Stimulated activated CD8-positive, alpha-beta memory T cell treated with anti-CD3 and anti-CD28 coated beads, Interleukin-12 subunit alpha, Interleukin-12 subunit beta, amount 100 ng/mL, for 24 hours (primary cell): ENCODE results near the gene SUSD6.
"Not testable (repeated sequence)": the region's sequence is repeated elsewhere in the genome, so short reads cannot be mapped to it uniquely, and the experiment has no call there.

Source experiments
- DNase-seq: peaks from one replicate; pipeline ENCODE4 v3.0.0-alpha.2; 2020; ENCODE audit errors: extremely low read depth

SUSD6 gene

DNA sequence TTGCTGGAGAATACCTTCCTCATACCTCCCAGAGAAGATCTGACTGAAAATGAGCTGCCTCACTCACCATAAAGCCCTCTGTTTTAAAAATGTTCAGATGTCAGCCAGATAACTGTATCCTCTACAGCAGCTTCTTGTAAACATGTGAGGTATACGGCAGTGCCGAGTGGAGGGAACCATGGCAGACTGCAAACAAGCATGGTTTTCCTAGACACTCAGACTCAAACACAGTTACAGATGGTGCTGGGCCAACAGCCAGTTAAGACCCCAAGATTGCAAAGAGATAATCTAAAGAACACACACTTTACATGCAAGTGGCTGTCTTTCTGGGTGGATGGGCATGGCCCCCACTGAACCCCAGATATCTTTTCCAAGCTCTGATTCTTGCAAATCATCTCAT is 20.1 kb upstream of the SUSD6 start:
- DNase-seq, result no peak

DNA sequence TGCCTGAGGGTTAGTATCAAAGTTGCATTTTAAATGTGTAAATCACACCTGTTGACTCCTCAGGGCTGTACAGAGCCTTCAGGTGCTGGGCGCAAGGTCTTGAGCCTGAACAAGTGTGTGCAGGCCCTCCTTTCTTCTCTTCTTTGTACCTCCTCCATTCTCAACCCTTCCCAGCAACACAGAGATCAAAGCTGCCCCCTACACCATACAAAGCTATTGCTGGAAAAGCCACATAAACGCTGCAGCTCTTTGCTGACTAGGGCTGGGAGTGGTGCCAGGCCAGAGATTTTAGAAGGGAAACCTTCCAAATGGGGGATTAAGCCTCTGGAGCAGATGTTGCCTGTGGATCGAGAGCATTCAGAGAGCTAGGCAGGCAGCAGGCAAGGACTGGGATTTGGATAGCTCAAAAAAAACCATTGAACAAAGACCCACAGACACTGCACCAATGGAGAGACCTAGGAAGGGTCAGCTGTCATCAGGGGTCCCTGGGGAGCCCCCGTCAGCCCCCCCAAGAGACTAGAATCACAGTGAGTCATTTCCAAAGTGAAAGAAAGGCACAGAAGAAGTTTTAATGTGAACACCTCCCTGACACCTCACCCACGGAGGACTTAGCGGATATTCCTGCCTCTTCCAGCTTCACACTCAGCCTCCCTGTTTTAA is 18.2 kb upstream of the SUSD6 start:
- no peak for DNase-seq

DNA sequence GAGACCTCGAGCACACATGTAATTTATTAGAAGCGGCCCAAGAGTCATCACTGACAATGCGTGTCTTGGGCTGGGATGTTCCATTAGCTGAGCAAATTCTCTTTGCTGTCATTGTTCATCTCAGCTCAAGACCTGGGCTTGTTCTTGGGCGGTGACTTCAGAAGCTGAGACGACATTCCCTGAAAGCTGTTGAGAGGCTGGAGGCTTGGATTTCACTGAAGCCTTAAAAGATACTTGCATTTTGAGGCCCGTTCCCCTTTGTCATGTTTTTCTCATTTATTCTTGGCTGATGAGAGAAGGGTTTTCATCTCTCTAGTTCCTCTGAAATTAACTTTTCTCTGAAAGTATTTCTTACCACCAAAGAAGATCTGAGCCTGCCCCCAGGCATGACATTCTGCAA is 16.6 kb upstream of the SUSD6 start:
- no peak for DNase-seq

DNA sequence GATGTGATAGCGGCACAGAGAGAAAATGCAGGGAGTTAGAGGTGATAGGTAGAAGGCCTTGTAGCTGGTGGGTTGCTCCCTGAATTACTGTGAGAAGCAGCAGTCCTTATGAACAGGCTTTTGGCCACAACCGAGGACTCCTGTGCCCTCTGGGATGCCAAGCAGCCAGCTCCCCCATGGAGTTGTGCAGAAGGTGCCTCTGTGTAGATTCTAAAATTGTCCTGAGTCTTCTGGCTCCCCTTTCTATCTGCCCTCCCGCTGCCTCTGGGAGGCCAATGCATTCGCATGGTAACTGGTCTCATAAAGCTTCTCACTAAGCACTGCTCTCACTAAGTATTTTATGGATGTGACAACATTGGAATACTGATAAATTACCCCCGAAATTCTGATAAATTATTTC is 16.1 kb upstream of the SUSD6 start:
- no peak for DNase-seq

DNA sequence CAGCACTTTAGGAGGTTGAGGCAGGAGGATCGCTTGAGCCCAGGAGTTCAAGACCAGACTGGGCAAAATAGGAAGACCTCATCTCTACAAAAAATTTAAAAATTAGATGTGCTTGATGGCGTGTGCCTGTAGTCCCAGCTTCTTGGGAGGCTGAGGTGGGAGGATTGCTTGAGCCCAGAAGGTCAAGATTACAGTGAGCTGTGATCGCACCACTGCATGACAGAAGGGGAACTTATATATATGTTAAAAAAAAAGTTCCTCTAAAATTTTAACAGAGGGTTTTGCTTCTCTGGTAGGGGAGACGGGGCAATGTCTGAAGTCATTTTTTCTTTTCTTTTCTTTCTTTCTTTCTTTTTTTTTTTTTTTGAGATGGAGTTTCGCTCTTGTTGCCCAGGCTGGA is 12.0 kb upstream of the SUSD6 start:
- DNase-seq, result not testable (repeated sequence)

DNA sequence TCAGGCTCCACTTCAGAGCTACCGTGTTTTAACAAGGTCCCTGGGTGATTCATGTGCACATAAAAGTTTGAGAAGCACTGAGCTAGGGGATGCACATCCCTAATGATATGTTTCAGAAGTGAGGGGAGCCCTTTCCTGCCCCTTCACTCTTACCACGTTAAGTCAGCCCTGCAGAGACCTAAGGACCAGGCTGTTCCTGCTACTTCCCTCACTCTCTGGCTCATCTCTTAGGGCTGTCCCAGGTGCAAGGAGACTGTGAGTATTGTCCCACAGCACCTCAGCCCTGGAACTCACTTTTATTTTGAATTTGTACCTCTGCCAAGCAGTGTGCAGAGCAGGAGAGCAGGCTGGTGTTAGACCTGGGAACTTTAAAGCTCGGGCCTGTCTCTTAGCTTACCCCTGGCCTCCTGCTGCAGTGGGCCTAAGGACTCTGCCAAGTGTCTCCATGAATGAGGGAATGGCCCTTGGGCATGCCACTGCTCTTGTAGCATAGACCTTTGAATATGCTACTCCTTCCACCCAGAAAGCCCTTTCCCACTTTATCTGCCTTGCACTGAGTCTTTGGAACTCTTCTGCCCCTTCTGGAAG is 11.0 kb upstream of the SUSD6 start:
- DNase-seq, result no peak

DNA sequence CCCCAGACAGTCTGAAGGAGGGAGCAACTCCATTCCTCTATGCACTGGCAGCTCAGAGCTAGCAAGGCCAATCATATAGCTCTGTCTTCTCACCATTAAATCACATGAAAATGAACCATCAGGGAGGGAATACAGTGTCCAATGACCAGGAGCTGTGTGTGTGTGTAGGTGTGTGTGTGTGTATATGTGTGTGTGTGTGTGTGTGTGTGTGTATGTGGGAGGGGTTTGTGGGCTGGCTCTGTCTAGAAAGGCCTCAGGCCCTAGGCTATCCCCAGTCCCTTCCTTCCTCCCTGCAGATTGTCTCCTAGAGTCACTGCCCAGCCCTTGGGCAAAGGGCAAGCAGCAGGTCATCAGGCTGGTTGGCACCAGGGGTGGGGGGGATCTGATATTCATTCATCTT is 5.7 kb upstream of the SUSD6 start:
- DNase-seq, result no peak

DNA sequence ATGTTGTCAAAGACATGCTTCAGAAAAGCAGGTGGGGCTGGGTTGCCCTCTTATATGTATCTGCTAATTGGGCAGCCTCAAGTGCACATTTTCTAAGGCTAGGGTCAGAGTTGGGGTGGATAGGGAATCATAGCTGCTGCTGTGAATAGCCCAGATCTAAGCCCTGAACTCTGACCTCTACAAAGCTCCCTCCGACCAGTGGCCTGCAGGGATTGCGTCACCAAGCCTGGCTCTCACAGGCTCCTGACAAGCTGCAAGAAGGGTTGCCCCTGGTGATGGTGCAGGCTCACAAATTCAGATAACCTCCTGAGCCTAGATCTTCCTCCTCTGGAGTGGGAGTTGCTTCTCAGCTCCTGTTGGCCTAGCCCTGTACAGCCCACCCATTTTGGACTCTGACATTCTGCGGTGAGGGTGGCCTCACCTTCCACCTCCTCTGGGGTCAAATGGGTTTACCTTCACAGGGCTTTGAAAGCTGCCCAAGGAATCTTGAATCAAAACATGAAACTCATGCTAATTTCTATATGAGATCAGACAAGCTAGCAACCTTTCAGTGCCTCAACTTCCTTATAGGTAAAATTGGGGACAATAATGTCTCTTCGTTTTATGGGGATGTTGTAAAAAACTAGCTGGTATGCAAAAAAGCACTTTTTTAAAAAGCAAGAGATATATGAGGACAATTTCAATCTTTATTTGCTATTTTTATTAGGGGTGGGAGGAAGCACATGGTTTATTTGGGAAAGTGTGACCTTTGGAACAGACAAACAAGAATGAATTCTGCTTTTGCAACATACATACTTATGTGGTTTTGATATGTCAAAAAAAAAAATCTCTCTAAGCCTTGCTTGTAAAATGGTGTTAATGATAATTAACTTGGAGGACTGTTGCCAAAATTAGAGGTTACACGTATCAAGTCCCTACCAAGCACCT is 4.9 kb upstream of the SUSD6 start:
- no peak for DNase-seq

DNA sequence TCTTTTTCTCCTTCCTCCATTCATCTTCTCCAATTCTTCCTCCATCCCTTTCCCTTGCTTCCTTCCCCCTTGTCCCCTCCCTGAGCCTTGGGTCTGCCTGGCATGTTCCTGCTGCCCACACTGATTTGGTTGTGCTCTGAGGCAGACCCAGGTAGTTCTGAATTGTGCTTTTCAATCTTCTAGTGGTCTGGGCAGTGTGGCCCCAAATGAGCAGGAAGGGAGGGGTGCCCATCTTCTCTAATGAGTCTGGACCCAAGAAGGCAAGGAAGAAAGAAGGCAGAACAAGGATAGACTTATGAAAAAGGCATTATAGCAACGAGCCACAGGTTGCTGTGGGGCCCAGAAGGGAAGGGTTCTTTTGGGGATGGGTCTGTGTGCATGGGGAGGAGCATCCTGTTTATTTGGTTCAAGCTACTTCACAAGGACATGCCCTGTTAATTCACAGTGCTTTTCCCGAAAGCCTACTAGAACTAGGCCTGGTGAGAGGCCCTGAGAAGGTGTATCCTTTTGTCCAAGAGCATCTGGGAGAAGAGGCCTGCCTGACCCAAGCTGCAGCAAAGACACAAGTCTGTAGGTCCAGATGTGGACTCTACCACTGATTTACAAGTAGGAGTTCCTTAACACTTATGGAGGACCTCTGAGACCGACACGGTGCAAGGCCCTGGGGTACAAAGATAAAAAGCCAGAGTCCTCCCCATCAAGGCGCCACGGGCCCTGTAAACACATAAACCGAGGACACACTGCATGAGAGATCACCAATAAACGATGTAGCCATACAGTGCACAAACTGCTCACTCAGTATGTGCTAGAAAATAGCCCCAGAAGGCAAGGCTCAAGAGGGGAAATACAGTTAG is 1.1 kb upstream of the SUSD6 start:
- DNase-seq, result no peak

DNA sequence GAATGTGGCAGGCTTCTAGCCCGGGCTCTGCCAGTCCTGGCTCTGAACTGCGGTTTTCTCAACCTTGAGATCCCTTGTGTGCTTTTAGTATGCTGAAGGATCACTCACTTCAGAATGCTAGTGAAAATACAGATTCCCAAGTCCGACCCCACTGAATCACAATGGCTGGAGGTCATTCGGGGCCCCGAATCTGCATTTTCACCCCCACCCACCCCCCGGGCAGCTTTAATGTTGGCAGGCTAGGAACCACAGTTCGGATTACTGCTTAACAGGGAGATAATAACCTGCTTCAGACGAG is 573 bp upstream of the SUSD6 start:
- no peak for DNase-seq

DNA sequence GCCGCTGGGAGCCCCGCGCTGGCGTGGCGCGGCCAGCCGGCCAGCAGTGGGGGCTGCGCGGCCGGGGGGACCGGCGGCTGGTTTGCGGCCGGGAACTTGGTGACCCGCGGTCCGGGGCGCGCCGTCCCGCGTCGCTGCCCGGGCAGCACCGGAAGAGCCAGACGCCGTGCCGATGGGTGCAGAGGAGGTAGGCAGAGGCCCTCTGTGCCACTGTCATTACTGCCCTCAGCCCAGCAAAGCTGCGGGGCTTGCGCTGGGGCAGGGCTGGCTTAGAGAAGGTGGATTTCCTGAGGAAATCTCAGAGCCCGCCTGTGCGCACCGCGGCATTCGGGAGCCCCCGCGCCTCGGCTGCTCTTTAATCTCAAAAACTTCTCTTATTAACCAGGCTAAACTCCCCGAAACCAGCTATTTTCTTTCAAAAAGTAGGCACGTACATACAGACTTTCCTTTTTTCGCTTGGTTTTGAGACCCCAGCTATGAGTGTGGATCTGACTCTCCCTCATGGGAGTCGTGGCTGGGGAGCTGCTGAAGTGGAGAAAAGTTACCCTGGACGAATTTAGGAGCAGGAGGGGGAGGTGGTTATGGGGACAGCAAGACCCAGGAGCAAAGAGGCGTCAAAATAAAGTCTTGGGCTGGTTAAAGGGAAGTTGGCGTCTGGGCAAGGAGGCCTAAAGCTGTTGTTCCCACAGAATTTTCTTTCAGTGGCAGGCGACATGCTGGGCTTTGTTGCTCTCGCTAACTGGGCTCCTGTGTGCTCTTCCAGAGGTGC is 802 bp downstream of the SUSD6 start:
- no peak for DNase-seq

DNA sequence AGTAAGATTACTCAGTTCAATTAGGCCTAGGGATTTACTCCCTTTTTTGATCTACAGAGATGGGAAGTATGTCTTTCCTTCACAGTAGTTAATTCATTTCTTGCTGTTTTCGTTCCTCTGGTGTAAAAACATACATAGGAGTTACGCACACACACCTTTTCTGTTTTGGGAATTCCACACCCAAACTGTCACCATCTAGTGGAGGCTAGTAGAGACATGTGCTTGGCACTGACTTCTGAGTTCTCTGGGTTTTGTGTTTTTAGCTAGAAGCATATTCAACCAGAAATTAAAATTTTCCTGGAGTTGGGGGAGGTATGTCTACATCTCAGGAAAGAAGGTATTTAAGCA is 1.4 kb downstream of the SUSD6 start:
- DNase-seq, result no peak

DNA sequence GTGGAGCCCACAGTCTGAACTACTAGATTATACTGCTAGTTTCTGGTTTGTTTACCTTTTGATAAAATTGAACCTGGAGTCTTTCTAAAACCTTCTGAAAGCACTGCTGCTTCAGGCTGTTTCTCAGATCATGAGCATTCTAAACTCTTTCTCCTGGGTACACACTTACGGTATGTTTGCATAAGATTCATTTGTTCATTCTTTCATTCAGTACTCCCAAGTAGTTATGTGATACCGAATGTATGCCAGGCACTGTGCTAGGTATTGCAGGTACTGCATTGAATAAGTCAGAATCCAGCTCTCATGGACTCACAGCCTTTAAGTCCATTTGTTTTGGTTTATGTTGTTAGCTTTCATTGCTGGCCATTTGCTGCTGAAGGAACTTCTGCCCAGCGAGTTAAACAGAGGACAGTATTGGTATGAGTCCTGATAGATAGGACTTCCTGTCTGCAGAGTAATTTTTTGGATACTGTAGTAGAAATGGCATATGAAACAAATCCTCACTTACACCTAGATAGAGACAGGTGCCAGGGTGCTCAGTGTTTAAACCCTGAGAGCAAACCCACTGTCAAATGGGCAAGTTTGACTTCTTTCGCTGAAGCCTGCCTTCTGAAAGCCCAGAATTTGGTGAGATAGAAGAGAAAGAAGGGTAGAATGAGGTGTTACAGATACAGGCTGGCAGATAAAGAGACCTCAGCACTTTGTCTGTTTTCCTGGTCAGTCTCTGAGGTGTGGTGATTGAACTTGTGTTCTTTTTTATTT is 2.1 kb downstream of the SUSD6 start:
- DNase-seq, result no peak

DNA sequence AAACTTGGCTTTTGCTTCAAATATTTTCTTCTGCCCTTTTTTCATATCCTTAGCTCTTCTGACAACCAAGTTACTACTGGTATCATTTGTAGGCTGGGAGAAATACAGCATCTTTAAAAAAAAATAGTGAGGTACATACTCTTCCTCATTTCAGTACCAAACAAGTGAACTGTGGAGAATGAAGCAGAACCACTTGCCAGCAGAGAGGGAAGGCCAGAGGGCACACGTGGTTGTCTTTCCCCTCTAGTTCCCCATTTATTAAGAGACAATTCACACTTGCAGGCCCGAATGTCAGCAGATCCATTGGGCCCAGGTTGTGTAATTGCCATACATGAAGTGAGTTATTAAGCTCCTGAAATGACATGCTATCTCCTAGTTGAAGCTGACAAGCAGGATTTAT is 3.2 kb downstream of the SUSD6 start:
- DNase-seq, result no peak

DNA sequence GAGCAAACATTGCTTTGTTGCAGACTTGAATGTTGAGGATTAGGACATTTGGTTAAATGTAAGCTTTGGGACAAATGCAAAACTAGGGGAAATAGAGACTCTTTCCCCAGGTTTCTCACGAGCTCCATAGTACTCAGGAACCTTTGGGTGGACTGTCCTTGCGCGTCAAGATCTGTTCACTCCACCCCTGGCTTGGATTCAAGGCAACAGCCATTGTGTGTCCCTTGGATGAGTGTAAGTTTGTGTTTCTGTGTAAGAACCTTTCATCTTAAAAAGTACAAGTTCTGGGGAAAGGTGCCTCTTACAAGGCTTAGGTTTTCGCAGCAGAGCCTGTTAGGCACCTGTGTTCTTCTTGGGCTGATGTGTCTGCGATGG is 3.7 kb downstream of the SUSD6 start:
- no peak for DNase-seq

DNA sequence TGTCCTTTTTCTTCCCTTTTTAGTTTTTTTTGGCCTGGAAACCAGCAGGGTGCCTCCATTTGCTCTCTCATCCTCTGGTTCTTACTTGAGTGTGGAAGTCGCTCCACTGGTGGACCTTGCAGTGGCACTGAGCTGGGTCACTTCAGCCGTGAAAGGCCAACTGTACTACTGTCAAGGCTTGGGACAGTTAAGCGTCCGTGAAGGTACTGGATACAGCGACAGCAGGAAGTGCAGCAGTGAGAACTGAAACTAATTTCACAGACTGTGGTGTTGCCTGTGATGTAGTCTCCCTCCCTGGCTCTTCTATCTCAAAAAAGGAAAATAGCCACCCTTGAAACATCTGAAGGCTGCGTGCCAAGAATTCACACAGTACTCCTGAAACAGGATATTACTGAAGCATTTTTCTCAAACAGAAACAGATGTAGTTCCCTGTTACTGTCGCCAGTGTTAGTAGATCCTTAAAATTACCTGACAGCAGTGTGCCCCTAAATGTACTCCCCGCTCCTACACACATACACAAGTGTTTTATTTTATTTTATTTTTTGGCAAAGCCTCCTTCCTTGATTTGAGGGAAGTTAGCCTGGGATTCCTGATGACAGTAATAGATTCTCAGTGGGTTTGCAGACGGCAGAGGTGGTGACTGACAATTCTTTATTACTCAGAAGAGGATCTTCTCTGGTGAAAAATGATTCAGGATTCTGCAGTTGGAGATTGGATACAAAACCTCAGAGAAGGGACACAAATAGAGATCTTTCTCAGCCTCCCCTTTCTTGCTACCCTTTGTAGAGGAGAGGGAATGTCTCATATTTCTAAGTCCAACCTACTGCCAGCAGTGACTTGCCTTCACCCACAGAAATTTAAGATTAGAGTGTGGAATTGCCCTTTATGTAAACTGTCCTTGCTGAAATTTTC is 4.4 kb downstream of the SUSD6 start:
- DNase-seq, result no peak

DNA sequence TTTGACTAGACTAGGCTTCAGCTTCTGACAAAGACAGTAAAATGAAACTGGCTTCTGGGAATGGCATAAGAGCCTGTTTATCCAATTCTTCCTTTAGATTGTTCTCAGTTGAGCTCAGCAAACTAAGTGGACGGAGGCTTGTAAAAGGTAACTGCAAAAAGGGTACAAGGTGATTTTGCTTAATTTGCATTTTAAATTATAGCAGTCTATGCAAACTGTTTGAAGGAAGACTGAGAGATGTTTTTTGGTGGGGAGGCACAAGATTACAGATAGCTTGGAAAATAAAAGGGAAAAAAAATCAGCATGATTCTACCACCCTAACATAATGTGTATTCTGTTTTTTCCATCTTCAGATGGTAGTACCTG is 5.0 kb downstream of the SUSD6 start:
- DNase-seq, result no peak

DNA sequence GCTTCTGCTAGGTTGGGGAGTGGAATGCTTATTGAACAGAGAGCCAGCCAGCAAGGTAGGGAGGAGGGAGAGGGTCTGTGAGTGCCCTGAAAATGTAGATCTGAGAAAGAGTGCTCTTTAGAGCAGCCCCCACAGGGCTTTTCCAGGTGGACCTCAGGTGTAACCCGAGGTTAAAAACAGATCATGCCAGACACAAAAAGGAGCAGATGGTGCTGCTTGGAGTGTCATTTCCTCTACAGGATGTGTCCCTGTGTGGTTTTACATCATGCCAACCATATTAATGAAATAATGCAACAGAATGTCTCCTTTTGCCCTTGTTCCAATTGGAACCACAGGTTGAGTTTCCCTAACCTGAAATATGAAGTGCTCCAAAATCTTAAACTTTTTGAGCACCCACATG is 6.4 kb downstream of the SUSD6 start:
- DNase-seq, result no peak

DNA sequence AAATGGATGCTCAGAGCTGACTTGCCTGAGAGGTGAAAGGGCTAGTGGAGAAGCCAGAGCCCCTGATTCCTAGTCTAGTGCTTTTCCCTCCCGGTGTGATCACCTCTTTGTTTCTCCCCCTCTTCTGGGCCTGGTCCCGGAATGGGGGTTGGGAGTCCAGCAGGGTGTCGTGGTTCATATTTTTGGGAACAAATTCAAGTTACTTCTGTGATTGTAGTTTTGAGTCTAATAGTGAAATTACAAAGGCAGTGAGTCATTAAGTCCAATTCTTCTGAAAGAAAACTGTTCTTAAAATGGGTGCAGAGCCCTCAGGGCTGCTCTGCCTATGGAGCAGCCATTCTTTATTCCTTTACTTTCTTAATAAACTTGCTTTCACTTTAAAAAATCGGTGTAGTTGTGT is 7.6 kb downstream of the SUSD6 start:
- no peak for DNase-seq

DNA sequence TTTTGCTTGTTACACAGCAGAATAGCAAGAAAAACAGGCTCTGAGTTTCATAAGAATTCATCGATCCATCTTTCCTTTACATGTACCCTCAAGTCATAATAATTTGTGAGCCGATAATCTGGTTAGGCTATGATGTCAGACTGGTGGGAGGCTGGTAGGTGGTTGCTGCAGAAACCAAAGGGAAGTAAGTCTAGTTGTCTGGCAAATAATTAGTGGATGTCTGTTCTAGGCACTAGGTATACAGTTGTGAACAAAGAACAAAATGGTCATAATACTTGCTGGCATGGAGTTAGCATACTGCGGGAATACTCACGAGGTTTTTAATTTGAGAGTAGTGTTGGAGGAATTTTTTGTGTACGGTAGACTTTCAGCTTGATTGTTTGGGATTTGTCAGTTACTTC is 8.8 kb downstream of the SUSD6 start:
- no peak for DNase-seq
